ENCODE measurements around the gene MRPS7.

MRPS7 gene

DNA sequence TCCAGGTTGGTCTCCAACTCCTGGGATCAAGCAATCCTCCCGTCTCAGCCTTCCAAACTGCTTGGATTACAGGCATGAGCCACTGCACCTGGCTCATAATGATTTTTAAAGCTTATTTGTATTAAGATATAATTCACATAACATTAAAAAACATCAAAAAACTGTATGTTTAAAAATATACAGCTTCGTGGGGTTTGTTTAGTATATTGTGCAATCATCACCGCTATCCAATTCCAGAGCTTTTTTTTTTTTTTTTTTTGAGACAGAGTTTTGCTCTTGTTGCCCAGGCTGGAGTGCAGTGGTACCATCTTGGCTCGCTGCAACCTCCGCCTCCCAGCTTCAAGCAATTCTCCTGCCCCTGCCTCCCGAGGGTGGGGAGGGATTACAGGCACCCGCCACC lies 38.6 kb downstream of the MRPS7 start:
- DNase-seq (ENCODE audit: low spot score), result no peak
- TF ChIP-seq, protein P1, sequence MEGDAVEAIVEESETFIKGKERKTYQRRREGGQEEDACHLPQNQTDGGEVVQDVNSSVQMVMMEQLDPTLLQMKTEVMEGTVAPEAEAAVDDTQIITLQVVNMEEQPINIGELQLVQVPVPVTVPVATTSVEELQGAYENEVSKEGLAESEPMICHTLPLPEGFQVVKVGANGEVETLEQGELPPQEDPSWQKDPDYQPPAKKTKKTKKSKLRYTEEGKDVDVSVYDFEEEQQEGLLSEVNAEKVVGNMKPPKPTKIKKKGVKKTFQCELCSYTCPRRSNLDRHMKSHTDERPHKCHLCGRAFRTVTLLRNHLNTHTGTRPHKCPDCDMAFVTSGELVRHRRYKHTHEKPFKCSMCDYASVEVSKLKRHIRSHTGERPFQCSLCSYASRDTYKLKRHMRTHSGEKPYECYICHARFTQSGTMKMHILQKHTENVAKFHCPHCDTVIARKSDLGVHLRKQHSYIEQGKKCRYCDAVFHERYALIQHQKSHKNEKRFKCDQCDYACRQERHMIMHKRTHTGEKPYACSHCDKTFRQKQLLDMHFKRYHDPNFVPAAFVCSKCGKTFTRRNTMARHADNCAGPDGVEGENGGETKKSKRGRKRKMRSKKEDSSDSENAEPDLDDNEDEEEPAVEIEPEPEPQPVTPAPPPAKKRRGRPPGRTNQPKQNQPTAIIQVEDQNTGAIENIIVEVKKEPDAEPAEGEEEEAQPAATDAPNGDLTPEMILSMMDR (IDR thresholded peaks at IDR 0.05), result no peak
- Histone ChIP-seq H3K27ac (no peak overlapping the region), H3K4me3 (no peak overlapping the region)

DNA sequence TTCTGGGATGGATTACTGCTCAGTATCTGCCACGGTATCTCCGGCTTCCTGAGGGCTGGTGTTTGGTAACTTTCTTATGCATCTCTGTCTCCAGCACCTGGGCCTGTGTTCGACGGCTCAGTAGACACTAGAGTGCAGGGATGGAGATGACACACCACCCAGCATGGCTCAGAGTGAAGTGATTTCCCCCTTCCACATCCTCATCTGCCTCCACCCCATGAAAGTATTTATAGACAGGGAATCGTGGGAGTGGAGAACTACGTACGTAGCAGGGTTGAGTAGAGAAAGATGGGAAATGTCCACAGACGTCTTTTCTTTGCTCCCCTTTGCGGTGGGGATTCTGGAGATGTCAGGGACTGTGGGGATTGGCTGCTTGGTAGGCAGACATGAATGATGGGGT lies 39.4 kb downstream of the MRPS7 start:
- Histone ChIP-seq H3K27ac (no peak overlapping the region), H3K4me3 (no peak overlapping the region)
- TF ChIP-seq, protein P1 (IDR thresholded peaks at IDR 0.05), result no peak
- DNase-seq (ENCODE audit: low spot score), result no peak

DNA sequence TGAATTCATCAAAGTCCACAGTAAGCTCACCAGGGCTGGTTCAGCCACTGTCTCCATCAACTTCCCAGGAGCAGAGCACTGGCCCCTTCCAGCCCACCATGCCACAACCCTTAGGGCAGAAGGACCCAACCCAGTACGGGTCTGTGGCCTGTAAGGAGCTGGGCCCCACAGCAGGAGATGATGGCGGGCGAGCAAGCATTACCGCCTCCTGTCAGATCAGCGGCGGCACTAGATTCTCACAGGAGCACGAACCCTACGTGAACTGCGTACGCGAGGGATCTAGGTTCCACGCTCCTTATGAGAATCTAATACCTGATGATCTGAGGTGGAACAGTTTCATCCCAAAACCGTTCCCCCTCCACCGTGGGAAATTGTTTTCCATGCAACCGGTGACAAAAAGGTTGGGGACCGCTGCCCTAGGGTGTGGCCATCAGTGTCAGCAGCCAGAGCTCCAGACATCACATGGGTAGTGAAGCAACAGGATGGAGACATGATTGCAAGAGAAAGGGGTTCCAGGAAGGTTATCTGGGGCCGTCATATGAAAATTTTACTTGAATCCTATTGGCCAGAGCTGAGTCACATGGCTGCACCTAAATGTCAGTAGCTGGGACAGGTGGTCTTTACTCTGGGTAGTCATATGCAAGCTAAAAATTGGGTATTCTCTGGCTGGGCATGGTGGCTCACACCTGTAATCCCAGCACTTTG lies 40.0 kb downstream of the MRPS7 start:
- Histone ChIP-seq H3K4me3 (no peak overlapping the region), H3K27ac (no peak overlapping the region)
- TF ChIP-seq, protein P1 (IDR thresholded peaks at IDR 0.05), result no peak
- no peak for DNase-seq (ENCODE audit: low spot score)

DNA sequence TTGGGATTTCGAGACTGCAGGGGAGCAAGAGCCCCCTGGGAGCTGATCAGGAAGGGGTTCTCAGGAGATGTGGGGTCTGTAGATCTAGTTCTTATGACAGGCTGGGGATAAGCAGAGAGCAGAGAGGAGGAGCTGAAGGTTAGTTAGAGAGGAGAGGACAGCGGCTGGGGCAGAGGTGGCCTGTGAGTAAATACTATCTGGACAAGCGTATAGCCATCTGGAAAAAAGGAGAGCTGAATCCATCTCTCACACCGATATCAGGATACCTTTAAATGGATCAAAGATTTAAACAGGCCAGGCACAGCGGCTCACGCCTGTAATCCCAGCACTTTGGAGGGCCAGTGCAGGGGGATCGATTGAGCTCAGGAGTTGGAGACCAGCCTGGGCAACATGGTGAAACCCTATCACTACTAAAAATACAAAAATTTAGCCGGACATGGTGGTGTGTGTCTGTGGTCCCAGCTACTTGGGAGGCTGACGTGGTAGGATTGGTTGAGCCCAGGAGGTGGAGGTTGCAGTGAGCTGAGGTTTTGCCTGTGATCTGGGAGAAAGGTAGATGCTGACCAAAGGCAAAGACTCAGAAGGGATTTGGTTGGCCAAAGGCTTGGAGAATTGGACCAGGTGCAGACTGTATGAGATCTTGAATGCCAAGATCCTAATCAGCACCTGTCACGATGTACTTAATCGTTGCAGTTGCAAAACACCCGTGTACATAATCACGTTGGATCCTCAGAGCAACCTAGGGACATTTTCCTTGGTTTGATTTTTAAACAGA lies 46.5 kb downstream of the MRPS7 start:
- H3K27ac ChIP-seq, result peak overlapping the region in 1 of 2 donors; percentile 56

DNA sequence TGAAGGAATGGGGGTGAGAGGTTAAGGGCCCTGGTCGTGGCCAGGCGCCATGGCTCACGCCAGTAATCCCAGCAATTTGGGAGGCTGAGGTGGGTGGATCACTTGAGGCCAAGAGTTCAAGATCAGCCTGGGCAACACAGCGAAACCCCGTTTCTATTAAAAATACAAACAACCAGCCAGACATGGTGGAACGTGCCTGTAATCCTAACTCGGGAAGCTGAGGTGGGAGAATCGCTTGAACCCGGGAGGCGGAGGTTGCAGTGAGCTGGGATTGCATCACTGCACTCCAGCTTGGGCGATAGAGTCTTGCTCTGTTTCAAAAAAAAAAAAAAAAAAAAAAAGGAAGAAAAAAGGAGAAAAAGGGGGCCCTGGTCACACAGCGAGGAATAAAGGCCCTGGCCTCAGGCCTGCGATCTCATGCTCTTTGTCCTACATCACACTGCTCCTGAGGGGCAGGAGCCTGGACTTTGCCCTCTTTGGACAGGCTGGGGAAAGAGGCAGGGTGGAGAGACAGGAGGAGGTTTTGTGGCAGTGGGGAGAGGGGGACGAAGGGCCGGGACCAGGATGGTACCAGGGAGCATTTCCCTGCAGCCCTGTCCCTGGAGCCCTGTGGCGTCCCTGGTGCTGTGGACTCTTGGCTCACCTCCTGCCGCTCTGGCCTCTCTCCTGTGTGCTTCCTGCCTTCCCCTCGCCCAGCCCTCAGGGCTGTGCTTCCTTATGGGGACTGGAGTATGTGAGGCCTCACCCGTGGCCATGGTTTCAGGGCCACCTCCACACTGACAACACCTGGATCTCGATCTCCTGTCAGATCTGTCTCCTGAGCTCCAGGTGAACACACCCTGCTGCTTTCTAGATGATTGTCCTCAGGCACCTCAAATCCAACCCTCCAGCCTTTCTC lies 47.3 kb downstream of the MRPS7 start:
- TF ChIP-seq, protein P1 (IDR thresholded peaks at IDR 0.05), result no peak
- Histone ChIP-seq H3K27ac (peak overlapping the region in 1 of 2 donors; percentile 73), H3K4me3 (no peak overlapping the region)
- DNase-seq (ENCODE audit: low spot score), result no peak

More for the DNA sequence above, 46.5 kb downstream of the MRPS7 start:
- H3K4me3 ChIP-seq, result no peak overlapping the region
- DNase-seq (ENCODE audit: low spot score), result no peak
- TF ChIP-seq, protein P1 (IDR thresholded peaks at IDR 0.05), result no peak

DNA sequence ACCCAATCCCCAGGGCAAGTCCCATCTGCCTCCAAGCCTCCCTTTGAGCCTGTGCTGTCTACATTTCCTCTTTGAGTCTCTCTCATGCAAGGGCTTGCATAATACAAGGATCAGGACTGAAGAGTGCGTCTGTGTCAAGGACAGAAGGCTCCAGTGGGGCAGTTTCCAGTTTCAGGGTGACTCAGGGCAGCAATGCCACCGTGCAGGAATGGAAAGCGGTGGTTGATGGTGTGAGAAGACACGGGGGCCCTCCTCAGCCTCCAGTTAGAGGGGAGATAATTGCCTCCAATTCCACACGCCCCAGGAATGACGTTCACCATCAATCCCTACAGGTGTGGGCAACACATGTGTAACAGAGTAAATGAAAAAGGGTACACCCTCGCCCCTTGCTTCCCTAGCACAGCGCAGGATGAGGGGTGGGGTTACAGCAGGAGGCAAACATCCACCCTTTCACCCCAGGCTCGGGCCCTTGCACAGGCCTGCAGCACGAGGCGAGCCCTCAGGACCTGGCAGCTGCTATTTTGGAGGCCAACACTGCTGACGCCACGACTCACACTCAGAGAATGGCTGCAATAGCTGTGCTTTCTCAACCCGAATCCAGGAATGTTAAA lies 52.4 kb downstream of the MRPS7 start:
- TF ChIP-seq, protein P1 (IDR thresholded peaks at IDR 0.05), result no peak
- DNase-seq (ENCODE audit: low spot score), result no peak
- Histone ChIP-seq H3K27ac (peak overlapping the region; percentile 9 to 78), H3K4me3 (no peak overlapping the region)
